Testis (tissue), 2 donors: ENCODE measurements around the gene VKORC1.

Experiments
- CTCF ChIP-seq, 3 experiments: fragments of 450-650 bp in 2 of 3; fragments of 200-600 bp in 1 of 3; sonication (generic) in 1 of 3; IDR thresholded peaks; one replicate each; pipeline ENCODE4 v1.5.1; 2016 to 2019; ENCODE audit warnings: antibody characterized with exemption in 3 of 3, mild to moderate bottlenecking in 2 of 3, moderate library complexity in 1 of 3
- POLR2A ChIP-seq: fragments of 450-650 bp; IDR thresholded peaks from one replicate; pipeline ENCODE4 v1.6.1; 2017; ENCODE audit warnings: antibody characterized with exemption, mild to moderate bottlenecking, moderate library complexity

- TF ChIP-seq CTCF (IDR thresholded peaks at IDR 0.05) (no peak), POLR2A (no peak)
Observed at GRCh38 chr16:31061813-31062440, 32.7 kb downstream of the VKORC1 start.
